Body of pancreas (tissue), 4 donors: ENCODE measurements around the gene ANKIB1. TPM values are rescaled to one million over a fixed set of nuclear protein-coding genes. Genes with fewer than 3 reads are reported as not detected.

Experiments
- ATAC-seq: fragments of 150-250 bp; one replicate; pipeline ENCODE4 v1.9.1; 2016
- DNase-seq, 4 donors: peaks; one replicate each; pipeline ENCODE4 v3.0.0-alpha.2; 2019
- H3K27ac ChIP-seq, 4 donors: fragments of 200-600 bp; sonication (generic); 1 replicate in 3 of 4; 2 replicates in 1 of 4; pipeline versions ENCODE4 v1.5.1 to v1.6.1; 2016 to 2019; ENCODE audit warnings: mild to moderate bottlenecking in 1 of 4, mixed read lengths in 1 of 4, moderate library complexity in 1 of 4
- H3K27me3 ChIP-seq, 2 donors: fragments of 200-600 bp; sonication (generic); one replicate each; pipeline ENCODE4 v1.6.0; 2016; ENCODE audit warnings: mild to moderate bottlenecking in 1 of 2
- H3K36me3 ChIP-seq, 2 donors: fragments of 200-600 bp; sonication (generic); replicated peaks in 1 of 2; 2 replicates each; pipeline ENCODE4 v1.5.1; 2016; ENCODE audit warnings: low read depth in 2 of 2; ENCODE audit not compliant: insufficient read depth in 1 of 2
- H3K4me1 ChIP-seq: fragments of 200-600 bp; sonication (generic); one replicate; pipeline ENCODE4 v1.6.0; 2016
- H3K4me3 ChIP-seq, 2 donors: fragments of 200-600 bp; sonication (generic); 1 replicate in 1 of 2; 2 replicates in 1 of 2; pipeline ENCODE4 v1.5.1; 2016 to 2019
- H3K9me3 ChIP-seq, 3 donors: fragments of 200-600 bp; sonication (generic); 1 replicate in 2 of 3; 2 replicates in 1 of 3; pipeline ENCODE4 v1.5.1; 2016
- CTCF ChIP-seq, 7 experiments: fragments of 450-650 bp in 4 of 7; fragments of 200-600 bp in 3 of 7; sonication (generic) in 3 of 7; IDR thresholded peaks; one replicate each; pipeline ENCODE4 v1.5.1; 2016 to 2019; ENCODE audit warnings: antibody characterized with exemption in 7 of 7
- POLR2A ChIP-seq, 3 donors: fragments of 450-650 bp; IDR thresholded peaks; one replicate each; pipeline ENCODE4 v1.6.1; 2016; ENCODE audit warnings: antibody characterized with exemption in 3 of 3, mild to moderate bottlenecking in 2 of 3
- WGBS, 2 donors: methylation state at CpG; one replicate each; pipeline ENCODE4 v1.1.5; 2017; 5-methylcytosine and 5-hydroxymethylcytosine counted together
- intact Hi-C: fragments of 100-400 bp; cut with DNase I; formaldehyde crosslinking; loops from one replicate; pipeline ENCODE4 v1.15.1; 2023
- total RNA-seq, 2 donors: library from RNA; depleted of rRNA; stranded (reverse); fragments of >200 nt; gene quantifications; one replicate each; pipeline ENCODE4 v1.1.0, GENCODE V29; 2016

The ANKIB1 gene
- total RNA-seq, 2 donors from 2014 or later: 20.1 to 33.2 TPM

GRCh38 chr7:92425311-92425947, 179.7 kb downstream of the ANKIB1 start:
- intact Hi-C loops: no loop called here
- TF ChIP-seq CTCF (IDR thresholded peaks at IDR 0.05) (peak in 1 of 7 experiments; percentile 10), POLR2A (IDR thresholded peaks at IDR 0.05) (no peak)
- no peaks in the 10 kb centered on the region for H3K9me3 ChIP-seq
- ATAC-seq: no peak
- H3K27ac ChIP-seq: no peak overlapping the region
- no peaks in the 10 kb centered on the region for H3K27me3 ChIP-seq
- DNase-seq: peak; percentile 26 to 62 (median 36)
- 35 to 40% methylated on average over 20 of the region's 20 CpGs for WGBS, 2 donors
- H3K36me3 ChIP-seq: no peaks in the 10 kb centered on the region
- no peak overlapping the region for H3K4me3 ChIP-seq
- peaks cover 7% of the 10 kb centered on the region for H3K4me1 ChIP-seq

- intact Hi-C loops: no loop called here
- no peak overlapping the region for H3K4me3 ChIP-seq
- 72 to 81% methylated on average over 3 of the region's 3 CpGs for WGBS, 2 donors
Observed at GRCh38 chr7:92427193-92427592, 181.4 kb downstream of the ANKIB1 start.

GRCh38 chr7:92432299-92432946, 186.6 kb downstream of the ANKIB1 start:
- H3K4me3 ChIP-seq: no peak overlapping the region
- H3K36me3 ChIP-seq: no peaks in the 10 kb centered on the region
- DNase-seq (no peak), ATAC-seq (no peak)
- intact Hi-C loops: no loop called here
- WGBS, 2 donors: 67 to 71% methylated on average over 3 of the region's 3 CpGs
- no peaks in the 10 kb centered on the region for H3K4me1 ChIP-seq
- H3K27ac ChIP-seq: no peak overlapping the region
- TF ChIP-seq CTCF (IDR thresholded peaks at IDR 0.05): no peak
- no peak for TF ChIP-seq POLR2A (IDR thresholded peaks at IDR 0.05)
- H3K27me3 ChIP-seq: no peaks in the 10 kb centered on the region
- no peaks in the 10 kb centered on the region for H3K9me3 ChIP-seq

More at GRCh38 chr7:92427193-92427592, 181.4 kb downstream of the ANKIB1 start:
- DNase-seq (no peak), ATAC-seq (no peak)
- H3K27ac ChIP-seq: no peak overlapping the region
- peaks cover 7% of the 10 kb centered on the region for H3K4me1 ChIP-seq
- H3K9me3 ChIP-seq: no peaks in the 10 kb centered on the region
- TF ChIP-seq CTCF (IDR thresholded peaks at IDR 0.05) (no peak), POLR2A (IDR thresholded peaks at IDR 0.05) (no peak)
- no peaks in the 10 kb centered on the region for H3K27me3 ChIP-seq
- H3K36me3 ChIP-seq: no peaks in the 10 kb centered on the region

- intact Hi-C loops: no loop called here
- H3K27me3 ChIP-seq: no peaks in the 10 kb centered on the region
- ATAC-seq: no peak
- DNase-seq: no peak
- H3K4me3 ChIP-seq: no peak overlapping the region
- no peak for TF ChIP-seq CTCF (IDR thresholded peaks at IDR 0.05)
- no peak for TF ChIP-seq POLR2A (IDR thresholded peaks at IDR 0.05)
- no peaks in the 10 kb centered on the region for H3K4me1 ChIP-seq
- H3K9me3 ChIP-seq: no peaks in the 10 kb centered on the region
- no peaks in the 10 kb centered on the region for H3K36me3 ChIP-seq
- no peak overlapping the region for H3K27ac ChIP-seq
- WGBS, 2 donors: 86 to 91% methylated on average over 8 of the region's 8 CpGs
Observed at GRCh38 chr7:92433019-92433418, 187.2 kb downstream of the ANKIB1 start.

- DNase-seq: no peak
- 84 to 94% methylated on average over 2 of the region's 2 CpGs for WGBS, 2 donors
Observed at GRCh38 chr7:92435542-92435941, 189.8 kb downstream of the ANKIB1 start.

More at GRCh38 chr7:92435542-92435941, 189.8 kb downstream of the ANKIB1 start:
- TF ChIP-seq POLR2A (IDR thresholded peaks at IDR 0.05) (no peak), CTCF (IDR thresholded peaks at IDR 0.05) (no peak)
- no peaks in the 10 kb centered on the region for H3K27me3 ChIP-seq
- H3K4me3 ChIP-seq: no peak overlapping the region
- no peaks in the 10 kb centered on the region for H3K4me1 ChIP-seq
- ATAC-seq: no peak
- no peak overlapping the region for H3K27ac ChIP-seq
- no peaks in the 10 kb centered on the region for H3K9me3 ChIP-seq
- intact Hi-C loops: no loop called here
- H3K36me3 ChIP-seq: no peaks in the 10 kb centered on the region
